CD4-positive, alpha-beta memory T cell (primary cell): ENCODE data around the gene IQUB. TPM values are rescaled to one million over a fixed set of nuclear protein-coding genes. Genes with fewer than 3 reads are reported as not detected.

Source experiments
- CTCF ChIA-PET: fragments of 350-600 bp; sonication (Branson Sonifier 250); formaldehyde crosslinking; loops from one replicate; lab custom pipeline; 2021; ENCODE audit warnings: inconsistent platforms; ENCODE audit not compliant: partially characterized antibody; lab: Charles Lee
- POLR2A ChIA-PET: fragments of 350-600 bp; sonication (Branson Sonifier 250); formaldehyde crosslinking; loops from one replicate; lab custom pipeline; 2021; ENCODE audit not compliant: partially characterized antibody; lab: Charles Lee
- DNase-seq, 5 donors: peaks; one replicate each; pipeline versions ENCODE4 v3.0.0 to v3.0.0-alpha.2; 2020 to 2022; ENCODE audit warnings: mixed read lengths in 1 of 5
- H3K27ac ChIP-seq: one replicate; pipeline ENCODE4 v1.7.0; 2013; ENCODE audit warnings: low read depth, low read length
- H3K27me3 ChIP-seq: 2 replicates; pipeline ENCODE4 v1.7.0; 2013; ENCODE audit warnings: mild to moderate bottlenecking, low read length, moderate library complexity; ENCODE audit not compliant: insufficient read depth
- H3K36me3 ChIP-seq: 2 replicates; pipeline ENCODE4 v1.7.0; 2013; ENCODE audit warnings: mild to moderate bottlenecking, low read length, moderate library complexity; ENCODE audit not compliant: insufficient read depth
- H3K4me1 ChIP-seq: 2 replicates; pipeline ENCODE4 v1.7.0; 2013; ENCODE audit warnings: mild to moderate bottlenecking, low read length, moderate library complexity; ENCODE audit not compliant: insufficient read depth
- H3K4me3 ChIP-seq, 2 donors: one replicate each; pipeline ENCODE4 v1.7.0; 2013; ENCODE audit warnings: low read length in 2 of 2, mild to moderate bottlenecking in 1 of 2
- H3K9me3 ChIP-seq, 2 donors: one replicate each; pipeline ENCODE4 v1.7.0; 2013; ENCODE audit warnings: low read length in 2 of 2, control low read depth in 1 of 2; ENCODE audit not compliant: control insufficient read depth in 1 of 2
- H3K27ac Mint-ChIP-seq, 7 donors: one replicate each; pipeline ENCODE4 v1.8.0; 2020 to 2021; ENCODE audit warnings: mixed read lengths in 7 of 7, mild to moderate bottlenecking in 6 of 7, inconsistent platforms in 3 of 7, moderate library complexity in 3 of 7
- H3K27me3 Mint-ChIP-seq, 2 donors: one replicate each; pipeline ENCODE4 v1.8.0; 2020 to 2021; ENCODE audit warnings: mixed read lengths in 2 of 2
- H3K36me3 Mint-ChIP-seq, 2 donors: one replicate each; pipeline ENCODE4 v1.8.0; 2020 to 2021; ENCODE audit warnings: mixed read lengths in 2 of 2, inconsistent platforms in 1 of 2, mild to moderate bottlenecking in 1 of 2
- H3K4me1 Mint-ChIP-seq, 4 donors: one replicate each; pipeline ENCODE4 v1.8.0; 2020 to 2021; ENCODE audit warnings: mixed read lengths in 4 of 4, mild to moderate bottlenecking in 1 of 4
- H3K4me3 Mint-ChIP-seq, 8 donors: one replicate each; pipeline ENCODE4 v1.8.0; 2020 to 2021; ENCODE audit warnings: mixed read lengths in 8 of 8, mild to moderate bottlenecking in 7 of 8, moderate library complexity in 6 of 8, inconsistent platforms in 3 of 8
- H3K9me3 Mint-ChIP-seq, 8 donors: one replicate each; pipeline ENCODE4 v1.8.0; 2020 to 2021; ENCODE audit warnings: mixed read lengths in 8 of 8, mild to moderate bottlenecking in 5 of 8, inconsistent platforms in 3 of 8, moderate library complexity in 1 of 8
- intact Hi-C: fragments of 100-400 bp; cut with micrococcal nuclease; formaldehyde crosslinking; loops from one replicate; pipeline ENCODE4 v1.15.1; 2023
- polyA plus RNA-seq, 2 donors: library from polyadenylated mRNA; unstranded; fragments of 300-500 nt; fragmentation: Illumina TruSeq; gene quantifications; one replicate each; pipeline ENCODE4 v1.2.3, GENCODE V29; 2021
- total RNA-seq, 2 experiments: library from RNA; stranded (reverse); gene quantifications; one replicate each; pipeline ENCODE4 v1.2.3, GENCODE V29; 2021

The IQUB gene
- total and polyA plus RNA-seq, 4 experiments from 2014 or later, result 0.14 to 0.49 TPM; not detected in 2

- Mint-ChIP-seq H3K4me1 (no peaks in the 10 kb centered on the region), H3K36me3 (no peaks in the 10 kb centered on the region), H3K27me3 (no peaks in the 10 kb centered on the region), H3K27ac (no peak overlapping the region), H3K4me3 (no peak overlapping the region), H3K9me3 (no peaks in the 10 kb centered on the region)
- Histone ChIP-seq H3K4me3 (no peak overlapping the region), H3K36me3 (no peaks in the 10 kb centered on the region), H3K4me1 (no peaks in the 10 kb centered on the region), H3K27ac (no peak overlapping the region), H3K9me3 (no peaks in the 10 kb centered on the region), H3K27me3 (no peaks in the 10 kb centered on the region)
- intact Hi-C loops, result no loop called here
- DNase-seq, result no peak
- CTCF ChIA-PET, result no interaction called here
- POLR2A ChIA-PET, result no interaction called here
These were observed 101.8 kb downstream of the IQUB start for GRCh38 chr7:123432601-123433000.

- Histone ChIP-seq H3K27me3 (no peaks in the 10 kb centered on the region), H3K4me3 (no peak overlapping the region), H3K4me1 (no peaks in the 10 kb centered on the region), H3K27ac (no peak overlapping the region), H3K9me3 (no peaks in the 10 kb centered on the region), H3K36me3 (no peaks in the 10 kb centered on the region)
- Mint-ChIP-seq H3K36me3 (no peaks in the 10 kb centered on the region), H3K27me3 (no peaks in the 10 kb centered on the region), H3K27ac (no peak overlapping the region), H3K9me3 (peaks cover 0 to 3% (median 0%) of the 10 kb centered on the region in 8 donors), H3K4me1 (no peaks in the 10 kb centered on the region), H3K4me3 (no peak overlapping the region)
- CTCF ChIA-PET, result no interaction called here
- DNase-seq, result no peak
- intact Hi-C loops, result no loop called here
- POLR2A ChIA-PET, result no interaction called here
These were observed 103.2 kb downstream of the IQUB start for GRCh38 chr7:123431075-123431614.

GRCh38 chr7:123425246-123425645 is 109.1 kb downstream of the IQUB start:
- H3K27ac ChIP-seq, result no peak overlapping the region
- intact Hi-C loops, result no loop called here
- H3K4me1 ChIP-seq, result no peaks in the 10 kb centered on the region
- H3K4me3 ChIP-seq, result no peak overlapping the region
- no peak overlapping the region for H3K27ac Mint-ChIP-seq
- H3K36me3 ChIP-seq, result no peaks in the 10 kb centered on the region
- no peaks in the 10 kb centered on the region for H3K4me1 Mint-ChIP-seq
- ChIA-PET POLR2A (no interaction called here), CTCF (no interaction called here)
- H3K9me3 ChIP-seq, result no peaks in the 10 kb centered on the region
- H3K9me3 Mint-ChIP-seq, result peaks cover 5 to 13% (median 8%) of the 10 kb centered on the region in 8 donors
- no peak overlapping the region for H3K4me3 Mint-ChIP-seq
- no peaks in the 10 kb centered on the region for H3K27me3 Mint-ChIP-seq
- no peak for DNase-seq
- no peaks in the 10 kb centered on the region for H3K27me3 ChIP-seq
- H3K36me3 Mint-ChIP-seq, result no peaks in the 10 kb centered on the region

GRCh38 chr7:123424463-123424862 is 109.9 kb downstream of the IQUB start:
- Mint-ChIP-seq H3K4me3 (no peak overlapping the region), H3K9me3 (peaks cover 5 to 13% (median 8%) of the 10 kb centered on the region in 8 donors), H3K27ac (no peak overlapping the region), H3K27me3 (no peaks in the 10 kb centered on the region), H3K4me1 (no peaks in the 10 kb centered on the region), H3K36me3 (no peaks in the 10 kb centered on the region)
- H3K9me3 ChIP-seq, result no peaks in the 10 kb centered on the region
- intact Hi-C loops, result no loop called here
- H3K27me3 ChIP-seq, result no peaks in the 10 kb centered on the region
- no peak for DNase-seq
- CTCF ChIA-PET, result no interaction called here
- H3K4me3 ChIP-seq, result no peak overlapping the region
- H3K27ac ChIP-seq, result no peak overlapping the region
- POLR2A ChIA-PET, result no interaction called here
- H3K4me1 ChIP-seq, result no peaks in the 10 kb centered on the region
- H3K36me3 ChIP-seq, result no peaks in the 10 kb centered on the region

- DNase-seq, result no peak
- H3K4me1 ChIP-seq, result no peaks in the 10 kb centered on the region
- H3K27me3 ChIP-seq, result no peaks in the 10 kb centered on the region
- no peaks in the 10 kb centered on the region for H3K9me3 ChIP-seq
- peaks cover 6 to 13% (median 9%) of the 10 kb centered on the region in 8 donors for H3K9me3 Mint-ChIP-seq
- no peaks in the 10 kb centered on the region for H3K27me3 Mint-ChIP-seq
- intact Hi-C loops, result no loop called here
- no peaks in the 10 kb centered on the region for H3K36me3 Mint-ChIP-seq
- ChIA-PET POLR2A (no interaction called here), CTCF (interaction anchor here (1.4 kb wide), 1 partner anchor 10 kb away, joined by 3 read pairs; no protein-coding TSS in a partner anchor)
- H3K4me3 ChIP-seq, result no peak overlapping the region
- H3K4me3 Mint-ChIP-seq, result no peak overlapping the region
- H3K27ac ChIP-seq, result no peak overlapping the region
- no peaks in the 10 kb centered on the region for H3K36me3 ChIP-seq
- no peaks in the 10 kb centered on the region for H3K4me1 Mint-ChIP-seq
- no peak overlapping the region for H3K27ac Mint-ChIP-seq
These were observed 110.8 kb downstream of the IQUB start for GRCh38 chr7:123423622-123424021.

GRCh38 chr7:123417580-123417979 is 116.8 kb downstream of the IQUB start:
- intact Hi-C loops, result no loop called here
- no peak for DNase-seq
- Mint-ChIP-seq H3K4me3 (no peak overlapping the region), H3K36me3 (no peaks in the 10 kb centered on the region), H3K9me3 (peaks cover under 1 to 26% (median 14%) of the 10 kb centered on the region in 8 donors), H3K4me1 (no peaks in the 10 kb centered on the region), H3K27ac (no peak overlapping the region), H3K27me3 (no peaks in the 10 kb centered on the region)
- no peaks in the 10 kb centered on the region for H3K9me3 ChIP-seq
- no peak overlapping the region for H3K27ac ChIP-seq
- POLR2A ChIA-PET, result no interaction called here
- no peak overlapping the region for H3K4me3 ChIP-seq
- CTCF ChIA-PET, result no interaction called here
- no peaks in the 10 kb centered on the region for H3K36me3 ChIP-seq
- no peaks in the 10 kb centered on the region for H3K4me1 ChIP-seq
- no peaks in the 10 kb centered on the region for H3K27me3 ChIP-seq

GRCh38 chr7:123415625-123416024 is 118.8 kb downstream of the IQUB start:
- no peak overlapping the region for H3K27ac Mint-ChIP-seq
- H3K4me3 Mint-ChIP-seq, result no peak overlapping the region
- no peaks in the 10 kb centered on the region for H3K4me1 Mint-ChIP-seq
- no peaks in the 10 kb centered on the region for H3K36me3 Mint-ChIP-seq
- H3K36me3 ChIP-seq, result no peaks in the 10 kb centered on the region
- no peak overlapping the region for H3K4me3 ChIP-seq
- H3K4me1 ChIP-seq, result no peaks in the 10 kb centered on the region
- H3K27me3 Mint-ChIP-seq, result no peaks in the 10 kb centered on the region
- no peak for DNase-seq
- H3K9me3 Mint-ChIP-seq, result peaks cover 2 to 26% (median 14%) of the 10 kb centered on the region in 8 donors
- POLR2A ChIA-PET, result no interaction called here
- H3K27ac ChIP-seq, result no peak overlapping the region
- intact Hi-C loops, result no loop called here
- no peaks in the 10 kb centered on the region for H3K9me3 ChIP-seq
- no peaks in the 10 kb centered on the region for H3K27me3 ChIP-seq
- CTCF ChIA-PET, result no interaction called here
